ENCODE measurements around the gene ECEL1. TPM values are rescaled to one million over a fixed set of nuclear protein-coding genes. Genes with fewer than 3 reads are reported as not detected.
A peak's percentile ranks its signal among the peaks of the same experiment; 100 is the strongest.

ECEL1 gene
- total and polyA plus RNA-seq, 7 donors: 0.16 to 6.1 (median 0.71) TPM; not detected in 2

- Histone ChIP-seq H3K4me1 (no peaks in the 10 kb centered on the region), H3K36me3 (no peaks in the 10 kb centered on the region), H3K4me3 (no peak overlapping the region), H3K27ac (no peak overlapping the region), H3K27me3 (peaks cover 3 to 41% (median 7%) of the 10 kb centered on the region in 3 donors), H3K9me3 (no peaks in the 10 kb centered on the region)
- DNase-seq: peak; percentile 24
- WGBS, 2 donors: 55 to 64% methylated on average over 2 of the region's 2 CpGs
- TF ChIP-seq, protein P1, sequence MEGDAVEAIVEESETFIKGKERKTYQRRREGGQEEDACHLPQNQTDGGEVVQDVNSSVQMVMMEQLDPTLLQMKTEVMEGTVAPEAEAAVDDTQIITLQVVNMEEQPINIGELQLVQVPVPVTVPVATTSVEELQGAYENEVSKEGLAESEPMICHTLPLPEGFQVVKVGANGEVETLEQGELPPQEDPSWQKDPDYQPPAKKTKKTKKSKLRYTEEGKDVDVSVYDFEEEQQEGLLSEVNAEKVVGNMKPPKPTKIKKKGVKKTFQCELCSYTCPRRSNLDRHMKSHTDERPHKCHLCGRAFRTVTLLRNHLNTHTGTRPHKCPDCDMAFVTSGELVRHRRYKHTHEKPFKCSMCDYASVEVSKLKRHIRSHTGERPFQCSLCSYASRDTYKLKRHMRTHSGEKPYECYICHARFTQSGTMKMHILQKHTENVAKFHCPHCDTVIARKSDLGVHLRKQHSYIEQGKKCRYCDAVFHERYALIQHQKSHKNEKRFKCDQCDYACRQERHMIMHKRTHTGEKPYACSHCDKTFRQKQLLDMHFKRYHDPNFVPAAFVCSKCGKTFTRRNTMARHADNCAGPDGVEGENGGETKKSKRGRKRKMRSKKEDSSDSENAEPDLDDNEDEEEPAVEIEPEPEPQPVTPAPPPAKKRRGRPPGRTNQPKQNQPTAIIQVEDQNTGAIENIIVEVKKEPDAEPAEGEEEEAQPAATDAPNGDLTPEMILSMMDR (IDR thresholded peaks at IDR 0.05): no peak
- TF ChIP-seq POLR2A (IDR thresholded peaks at IDR 0.05) (no peak), POLR2AphosphoS5 (IDR thresholded peaks at IDR 0.05) (no peak), EP300 (IDR thresholded peaks at IDR 0.05) (no peak)
- intact Hi-C loops (cut with DNase I): no loop called here
Observed at GRCh38 chr2:232460171-232460570, 27.5 kb downstream of the ECEL1 start.

DNA sequence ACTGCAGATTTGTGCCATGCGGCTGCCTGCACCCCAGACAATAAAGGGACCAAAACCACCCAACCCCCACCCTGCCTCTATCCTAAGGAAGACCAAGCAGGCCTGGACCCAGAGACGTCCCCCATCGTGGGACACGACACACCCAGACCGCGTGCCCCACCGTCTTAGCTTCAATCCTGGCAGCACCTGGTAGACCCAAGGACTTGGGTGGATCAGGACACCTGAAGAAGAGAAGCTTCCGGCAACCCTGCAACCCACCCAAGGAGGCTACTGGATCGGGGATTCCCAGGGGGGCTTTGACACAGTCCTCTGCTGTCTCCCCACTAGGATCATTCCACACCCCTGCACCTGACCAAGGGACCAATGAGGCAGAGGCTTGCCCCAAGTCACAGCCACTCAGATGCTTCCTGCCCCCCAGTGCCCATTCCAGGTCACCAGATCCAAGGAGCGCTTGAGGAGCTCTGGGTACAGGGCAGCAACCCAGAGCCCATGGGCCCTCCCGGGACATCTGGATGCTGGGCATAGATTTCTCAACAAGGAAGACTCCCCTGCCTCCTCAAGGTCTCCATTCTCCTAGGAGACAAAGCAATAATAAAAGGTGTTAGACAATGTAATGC, 28.1 kb downstream of the ECEL1 start:
- 85 to 87% methylated on average over 11 of the region's 11 CpGs for WGBS, 2 donors

GRCh38 chr2:232458661-232459418, 28.8 kb downstream of the ECEL1 start:
- no peak overlapping the region for H3K4me3 ChIP-seq
- no peaks in the 10 kb centered on the region for H3K9me3 ChIP-seq
- intact Hi-C loops (cut with DNase I): no loop called here
- peaks cover 3 to 35% (median 7%) of the 10 kb centered on the region in 3 donors for H3K27me3 ChIP-seq
- no peak for TF ChIP-seq POLR2AphosphoS5 (IDR thresholded peaks at IDR 0.05)
- TF ChIP-seq EP300 (IDR thresholded peaks at IDR 0.05): no peak
- TF ChIP-seq, protein P1 (IDR thresholded peaks at IDR 0.05): no peak
- no peak for TF ChIP-seq POLR2A (IDR thresholded peaks at IDR 0.05)
- peak; percentile 40 for DNase-seq
- no peaks in the 10 kb centered on the region for H3K36me3 ChIP-seq
- no peak overlapping the region for H3K27ac ChIP-seq
- no peaks in the 10 kb centered on the region for H3K4me1 ChIP-seq
- WGBS, 2 donors: 71 to 72% methylated on average over 56 of the region's 56 CpGs

More for the DNA sequence above, 28.1 kb downstream of the ECEL1 start:
- Histone ChIP-seq H3K4me3 (no peak overlapping the region), H3K27me3 (peaks cover 3 to 41% (median 7%) of the 10 kb centered on the region in 3 donors), H3K27ac (no peak overlapping the region), H3K4me1 (no peaks in the 10 kb centered on the region), H3K9me3 (no peaks in the 10 kb centered on the region), H3K36me3 (no peaks in the 10 kb centered on the region)
- TF ChIP-seq EP300 (IDR thresholded peaks at IDR 0.05) (no peak), POLR2A (IDR thresholded peaks at IDR 0.05) (no peak), POLR2AphosphoS5 (IDR thresholded peaks at IDR 0.05) (no peak)
- TF ChIP-seq, protein P1 (IDR thresholded peaks at IDR 0.05): no peak
- intact Hi-C loops (cut with DNase I): no loop called here
- peak; percentile 38 for DNase-seq

- H3K9me3 ChIP-seq: no peaks in the 10 kb centered on the region
- no peaks in the 10 kb centered on the region for H3K36me3 ChIP-seq
- peaks cover 3 to 35% (median 7%) of the 10 kb centered on the region in 3 donors for H3K27me3 ChIP-seq
- no peak overlapping the region for H3K4me3 ChIP-seq
- intact Hi-C loops (cut with DNase I): no loop called here
- peak; percentile 57 for DNase-seq
- WGBS, 2 donors: 86 to 90% methylated on average over 25 of the region's 25 CpGs
- H3K4me1 ChIP-seq: no peaks in the 10 kb centered on the region
- TF ChIP-seq EP300 (IDR thresholded peaks at IDR 0.05) (no peak), POLR2A (IDR thresholded peaks at IDR 0.05) (no peak), POLR2AphosphoS5 (IDR thresholded peaks at IDR 0.05) (no peak)
- TF ChIP-seq, protein P1 (IDR thresholded peaks at IDR 0.05): no peak
- no peak overlapping the region for H3K27ac ChIP-seq
Observed at GRCh38 chr2:232458051-232458660, 29.5 kb downstream of the ECEL1 start.
